HPDE6-E6E7 (cell line): ENCODE results near the gene TRMT2A.
"Not testable (repeated sequence)": the region's sequence is repeated elsewhere in the genome, so short reads cannot be mapped to it uniquely, and the experiment has no call there.

ENCODE experiments used
- DNase-seq: peaks from one replicate; pipeline ENCODE4 v3.0.0; 2011; ENCODE audit warnings: missing footprints; ENCODE audit errors: extremely low spot score

TRMT2A gene

DNA sequence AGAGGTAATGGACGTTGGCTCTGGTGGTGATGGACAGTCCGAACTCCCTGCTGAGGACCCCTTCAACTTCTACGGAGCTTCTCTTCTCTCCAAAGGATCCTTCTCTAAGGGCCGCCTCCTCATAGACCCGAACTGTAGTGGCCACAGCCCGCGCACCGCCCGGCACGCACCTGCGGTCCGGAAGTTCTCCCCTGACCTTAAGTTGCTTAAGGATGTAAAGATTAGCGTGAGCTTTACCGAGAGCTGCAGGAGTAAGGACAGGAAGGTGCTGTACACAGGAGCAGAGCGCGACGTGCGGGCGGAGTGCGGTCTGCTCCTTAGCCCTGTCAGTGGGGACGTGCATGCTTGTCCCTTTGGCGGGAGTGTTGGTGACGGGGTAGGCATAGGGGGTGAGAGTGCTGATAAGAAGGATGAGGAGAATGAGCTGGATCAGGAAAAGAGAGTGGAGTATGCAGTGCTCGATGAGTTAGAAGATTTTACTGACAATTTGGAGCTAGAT, 30.9 kb downstream of the TRMT2A start:
- no peak for DNase-seq

DNA sequence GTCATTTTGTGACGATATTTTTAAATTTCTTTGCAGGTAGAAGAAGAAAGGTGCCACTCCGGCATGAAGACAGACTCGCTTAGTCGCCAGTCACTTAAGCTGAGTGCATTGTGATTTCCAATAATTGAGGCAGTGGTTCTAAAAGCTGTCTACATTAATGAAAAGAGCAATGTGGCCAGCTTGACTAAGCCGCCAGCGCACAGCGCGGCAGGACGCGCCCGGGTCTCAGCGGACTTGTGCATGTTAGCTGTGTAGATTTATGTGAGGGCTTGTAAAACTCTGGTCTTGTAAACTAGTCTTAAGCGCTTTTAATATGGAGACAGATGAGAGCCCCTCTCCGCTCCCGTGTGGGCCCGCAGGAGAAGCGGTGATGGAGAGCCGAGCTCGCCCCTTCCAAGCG, 31.4 kb downstream of the TRMT2A start:
- DNase-seq: no peak

DNA sequence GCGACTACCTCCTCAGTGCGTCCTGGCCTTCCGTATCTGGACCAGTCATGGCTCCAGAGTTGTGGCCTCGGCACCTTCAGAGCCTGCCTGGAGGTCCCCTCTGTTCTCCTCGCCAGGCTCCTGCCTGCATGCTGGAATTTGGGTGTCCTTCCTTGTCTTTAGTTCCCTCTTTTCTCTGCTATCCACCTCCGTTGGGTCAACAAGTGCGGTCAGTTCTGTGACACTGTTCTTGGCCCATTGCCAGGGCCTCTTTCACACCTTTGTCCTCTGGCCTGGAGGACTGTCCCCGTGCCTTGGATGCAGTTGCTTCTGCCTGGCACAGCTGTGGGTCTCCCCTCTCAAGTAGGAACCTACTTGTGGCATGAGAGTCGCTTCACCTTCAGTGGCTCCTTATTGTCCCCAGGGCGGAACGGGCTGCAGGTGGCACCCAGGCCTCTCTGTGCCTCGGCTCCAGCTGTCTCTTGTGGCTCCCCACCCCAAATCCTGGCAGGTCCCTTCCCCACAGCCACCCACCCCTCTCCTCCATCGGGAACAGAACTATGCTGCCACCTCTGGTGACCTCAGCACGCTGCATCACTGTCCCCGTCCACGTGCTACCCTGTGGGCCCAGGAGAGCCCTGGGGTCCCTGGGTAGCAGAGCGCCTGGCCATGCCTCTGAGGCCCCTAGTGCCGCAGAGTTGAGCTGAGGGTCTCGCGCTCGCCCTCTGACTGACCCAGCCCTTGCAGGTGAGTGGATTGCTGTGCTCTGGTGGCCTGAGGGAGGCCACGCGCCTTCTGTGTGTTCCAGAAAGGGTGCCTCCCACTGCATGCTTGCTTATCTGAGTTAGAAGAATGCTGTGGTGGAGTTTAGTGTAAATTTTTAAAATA, 32.2 kb downstream of the TRMT2A start:
- DNase-seq: no peak

DNA sequence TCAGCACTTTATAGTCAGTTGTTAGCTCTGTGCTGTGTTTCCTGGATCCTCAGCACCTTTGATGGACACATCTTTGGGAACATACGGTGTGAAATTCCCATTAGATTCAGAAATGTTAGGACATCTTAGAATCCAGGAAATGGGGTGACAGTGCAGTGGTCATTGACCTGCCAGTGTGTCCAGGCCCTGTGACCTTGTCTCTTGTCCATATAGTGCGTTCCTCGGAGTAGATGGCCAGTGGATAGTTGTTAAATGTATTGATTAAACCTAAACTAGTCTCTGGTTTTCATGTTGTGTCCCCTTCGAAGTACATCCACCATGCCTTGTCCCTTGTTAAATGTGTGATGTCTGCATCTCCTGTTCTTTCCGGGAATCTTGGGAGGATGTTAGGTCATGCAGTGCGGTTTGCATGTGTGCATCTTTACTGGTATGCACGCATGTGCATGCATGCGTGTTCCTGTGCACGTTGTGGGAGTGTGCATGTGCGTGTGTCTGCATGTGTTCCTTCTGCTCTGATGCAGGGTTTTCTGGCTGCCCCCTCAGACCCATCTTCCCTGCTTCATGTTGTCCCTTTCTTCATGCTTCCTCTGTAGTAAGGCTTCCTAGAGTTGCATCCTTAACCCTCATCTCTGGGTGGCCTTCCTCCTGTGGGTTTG, 33.0 kb downstream of the TRMT2A start:
- DNase-seq: no peak

DNA sequence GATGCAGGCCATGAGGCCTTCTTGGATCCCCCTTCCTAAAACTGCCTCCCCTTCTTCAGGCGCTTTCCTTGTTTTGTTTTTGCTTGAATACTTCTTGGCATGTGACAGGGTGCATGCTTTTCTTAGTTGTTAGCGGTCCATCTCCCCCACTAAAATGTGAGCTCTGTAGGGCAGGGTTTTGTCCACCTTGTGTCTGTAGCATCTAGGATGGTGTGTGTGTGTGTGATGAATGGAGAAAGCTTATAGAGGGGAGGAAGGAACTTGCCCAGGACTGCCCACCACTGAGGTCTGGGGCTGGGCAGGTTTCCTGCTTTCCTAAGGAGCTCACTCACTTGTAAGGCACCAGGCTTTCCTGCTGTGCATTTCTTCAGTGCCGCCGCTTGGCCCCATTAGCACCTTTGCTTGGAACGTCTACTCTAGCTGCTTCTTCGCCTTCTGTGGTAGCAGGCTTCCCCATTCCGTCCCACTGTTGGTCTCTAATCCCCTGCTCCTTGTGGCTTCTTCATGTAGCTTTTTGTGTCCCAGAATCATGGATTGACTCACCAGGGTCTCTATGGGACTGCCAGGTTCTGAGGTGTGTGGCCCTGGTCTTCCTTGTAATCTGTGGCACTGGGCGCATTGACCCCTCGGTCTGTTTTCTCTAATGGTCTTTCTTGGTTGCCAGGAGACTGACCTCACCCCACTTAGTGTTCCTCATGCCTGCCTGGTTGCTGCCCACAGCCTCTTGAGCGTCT, 33.7 kb downstream of the TRMT2A start:
- DNase-seq: no peak

DNA sequence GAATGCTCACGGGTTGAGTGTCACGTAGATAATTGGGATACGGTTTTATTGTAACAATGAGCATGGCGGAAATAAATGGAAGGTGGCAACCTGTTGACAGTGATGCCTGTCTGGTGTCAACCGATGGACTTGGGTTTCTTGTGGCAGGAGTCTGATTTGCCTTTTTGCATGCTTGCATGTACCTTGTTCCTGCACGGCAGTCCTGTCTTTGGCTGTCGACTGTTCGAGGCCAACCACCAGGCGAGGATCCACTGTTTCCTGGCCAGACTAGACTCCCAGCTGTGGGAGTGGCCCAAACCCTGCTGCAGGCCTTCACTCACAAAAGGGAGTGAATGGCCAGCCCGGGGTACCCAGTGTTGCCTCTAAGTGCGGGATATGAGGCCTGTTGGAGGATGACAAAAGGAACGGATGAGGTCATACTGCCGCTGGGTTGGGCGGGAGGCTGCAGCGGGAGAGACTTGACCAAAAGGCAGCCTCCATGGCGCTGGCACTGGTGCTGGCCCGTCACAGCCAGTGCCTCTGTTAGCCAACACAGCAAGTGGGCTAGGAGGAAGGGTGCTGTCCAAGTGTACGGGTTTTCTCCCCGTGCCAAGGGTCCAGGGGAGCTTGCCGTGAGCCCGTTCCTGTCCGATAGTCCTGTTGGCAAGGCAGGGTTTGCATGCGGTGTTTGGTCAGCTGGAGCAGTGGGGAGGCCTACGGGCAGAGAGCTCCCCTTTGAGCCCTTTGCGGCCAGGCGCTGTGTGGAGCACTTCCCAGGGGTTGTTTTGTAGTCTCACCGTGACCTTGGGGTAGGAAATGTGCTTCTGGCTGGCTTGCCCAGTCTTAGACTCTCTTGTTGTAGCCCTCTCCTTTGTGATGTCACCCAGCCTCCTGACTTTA, 36.0 kb downstream of the TRMT2A start:
- peak; percentile 38 for DNase-seq

DNA sequence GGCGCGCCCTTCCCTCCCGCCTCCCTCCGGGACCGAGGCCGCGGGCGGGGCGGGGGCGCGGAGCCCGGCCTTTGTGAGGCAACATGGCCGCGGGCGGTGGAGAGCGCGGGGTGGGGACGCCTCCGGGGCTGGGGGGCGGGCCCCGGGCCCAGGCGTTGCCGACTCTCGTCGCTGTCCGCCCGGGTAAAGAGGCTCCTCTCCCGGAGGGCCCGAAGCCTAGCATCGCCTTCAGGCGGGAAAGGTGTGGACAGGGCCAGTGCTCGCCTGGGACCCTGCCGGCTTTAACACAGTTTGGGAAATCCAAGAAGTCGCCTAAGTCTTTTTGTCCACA, 36.6 kb downstream of the TRMT2A start:
- DNase-seq: peak; percentile 19

DNA sequence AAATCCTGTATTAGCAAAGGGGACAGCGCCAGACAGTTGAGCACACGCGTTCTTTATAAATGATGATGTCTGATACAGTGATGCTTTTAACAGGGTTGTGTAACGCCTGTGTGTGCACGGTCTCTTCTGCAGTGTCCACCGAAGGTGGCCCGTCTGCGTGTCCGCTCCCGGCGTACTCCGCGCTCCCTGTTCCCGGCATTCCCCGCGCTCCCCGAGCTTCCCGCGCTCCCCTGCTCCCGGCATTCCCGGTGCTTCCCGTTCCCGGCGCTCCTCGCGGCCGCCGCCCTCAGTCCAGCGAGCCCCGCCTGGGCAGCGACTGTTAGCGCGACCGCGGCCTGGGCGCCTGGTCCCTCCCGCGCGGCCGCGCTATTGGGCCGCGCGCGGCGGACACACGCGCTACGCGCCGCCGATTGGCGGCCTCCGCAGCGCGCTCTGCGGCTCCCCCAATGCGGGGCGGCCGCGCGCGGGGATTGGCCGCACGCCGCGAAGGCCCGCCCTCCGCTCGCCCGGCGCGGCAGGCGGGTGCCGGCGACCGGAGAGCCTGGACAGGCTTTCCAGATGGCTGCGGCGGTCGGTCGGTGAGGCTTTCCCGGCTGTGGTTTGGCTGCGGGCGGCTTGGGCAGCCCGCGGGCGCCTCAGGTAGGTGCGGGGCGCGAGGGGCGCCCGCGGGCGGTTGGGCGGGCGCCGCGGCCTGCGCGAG, 37.1 kb downstream of the TRMT2A start, which contains the start of gene DGCR8:
Gene DGCR8, plus strand, starts transcription at position 497 of the 700 bp plus-strand sequence. CDS start 5,723 bp downstream, outside the sequence.
- peak; percentile 95 for DNase-seq

DNA sequence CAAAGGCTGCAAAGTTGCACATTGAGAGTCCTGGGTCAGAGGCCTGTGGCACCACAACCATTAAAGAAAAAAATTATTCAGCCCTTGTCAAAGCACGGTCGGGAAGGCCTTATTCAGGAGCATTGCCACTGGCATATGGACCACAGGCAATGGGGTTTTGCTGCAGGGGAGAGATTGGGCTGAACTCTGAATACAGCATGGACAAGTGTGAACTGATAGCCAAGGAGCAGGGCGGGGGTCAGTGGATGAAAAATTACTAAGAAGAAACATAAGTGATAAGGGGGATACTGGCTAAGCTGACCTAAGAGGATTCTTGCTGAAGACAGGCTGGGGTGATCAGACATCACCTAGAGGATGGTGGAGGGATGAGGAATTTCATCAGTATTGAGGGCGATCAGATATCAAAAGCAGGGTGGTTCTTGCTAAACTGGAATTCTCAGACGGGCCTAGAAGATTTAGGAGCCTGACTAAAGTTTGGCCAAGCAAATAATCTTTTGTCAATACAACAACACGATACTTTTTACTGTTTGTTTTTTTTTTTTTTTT, 40.3 kb downstream of the TRMT2A start:
- DNase-seq: no peak

DNA sequence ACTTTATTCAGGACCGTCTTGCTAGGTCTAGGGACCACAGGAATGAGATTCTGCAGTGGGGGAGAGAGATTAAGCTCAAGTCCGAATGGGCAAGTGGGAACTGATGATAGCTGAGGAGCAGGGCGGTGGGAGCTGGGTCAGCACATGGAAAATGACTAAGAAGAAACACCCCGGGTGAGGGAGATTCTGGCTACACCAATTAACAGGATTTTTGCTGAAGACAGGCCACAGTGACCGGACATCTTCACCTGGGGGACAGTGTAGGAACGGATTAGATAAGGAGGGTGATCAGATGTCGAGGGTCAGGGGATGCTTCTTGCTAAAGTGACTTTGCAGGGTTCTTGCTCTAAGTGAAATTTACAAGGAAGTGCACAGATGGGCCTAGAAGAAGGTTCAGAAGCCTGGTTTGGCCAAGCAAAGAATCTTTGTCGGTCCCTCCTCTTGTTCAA, 45.5 kb downstream of the TRMT2A start:
- DNase-seq: no peak

DNA sequence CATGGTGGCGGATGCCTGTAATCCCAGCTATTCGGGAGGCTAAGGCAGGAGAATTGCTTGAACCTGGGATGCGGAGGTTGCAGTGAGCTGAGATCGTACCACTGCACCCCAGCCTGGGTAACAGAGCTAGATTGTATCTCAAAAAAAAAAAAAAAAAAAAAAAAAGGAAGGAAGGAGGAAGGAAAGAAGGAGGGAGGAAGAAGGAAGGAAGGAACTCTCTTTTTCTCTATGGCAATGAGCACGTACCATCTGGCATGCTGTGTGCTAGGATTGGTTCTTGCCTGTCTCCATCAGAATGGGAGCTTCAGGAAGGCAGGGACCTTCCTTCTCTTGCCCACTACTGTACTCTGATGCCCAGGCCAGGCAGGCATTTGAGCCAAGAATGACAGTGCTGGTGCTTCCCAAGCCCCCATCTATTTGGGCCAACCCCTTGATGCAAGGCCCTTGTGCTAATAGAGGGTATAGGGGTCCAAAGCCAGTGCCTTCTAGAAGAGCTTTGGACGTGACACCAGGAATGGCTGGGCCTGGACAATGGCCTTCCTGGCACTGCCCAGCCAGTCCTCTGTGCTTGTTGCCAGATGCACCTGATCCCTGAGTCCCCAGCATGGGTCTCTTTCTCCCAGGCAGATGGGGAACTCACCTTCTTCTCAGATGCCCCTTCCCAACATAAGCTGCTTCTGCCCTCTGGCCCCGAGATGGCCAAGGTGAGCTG, 47.5 kb downstream of the TRMT2A start:
- DNase-seq: no peak

DNA sequence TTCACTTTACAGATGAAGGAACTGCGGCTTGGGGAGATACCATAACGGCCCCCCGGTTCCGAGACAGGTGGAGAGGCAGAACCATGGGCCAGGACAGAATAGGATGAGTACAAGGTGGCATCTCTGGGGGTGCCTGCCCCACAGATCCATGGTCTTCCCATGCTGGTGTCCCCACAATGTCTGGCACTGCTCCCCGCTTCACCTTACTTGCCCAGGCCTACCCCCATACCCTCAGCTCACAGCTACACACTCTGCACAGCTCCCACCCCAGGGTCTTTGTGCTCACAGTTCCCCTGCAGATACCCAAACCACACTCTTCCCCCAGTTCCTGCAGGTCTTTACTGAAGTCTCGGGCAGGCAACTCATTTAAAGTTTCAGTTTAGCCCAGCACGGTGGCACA, 48.4 kb downstream of the TRMT2A start:
- DNase-seq: no peak

DNA sequence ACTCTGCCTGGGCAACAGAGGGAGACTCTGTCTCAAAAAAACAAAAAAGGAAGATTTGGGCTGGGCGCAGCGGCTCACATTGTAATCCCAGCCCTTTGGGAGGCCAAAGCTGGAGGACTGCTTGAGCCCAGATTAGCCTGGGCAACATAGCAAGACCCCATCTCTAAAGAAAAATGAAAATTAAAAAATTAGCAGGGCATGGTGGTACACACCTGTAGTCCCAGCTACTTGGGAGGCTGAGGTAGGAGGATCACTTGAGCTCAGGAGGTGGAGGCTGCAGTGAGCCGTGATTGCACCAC, 49.7 kb downstream of the TRMT2A start:
- DNase-seq: not testable (repeated sequence)

DNA sequence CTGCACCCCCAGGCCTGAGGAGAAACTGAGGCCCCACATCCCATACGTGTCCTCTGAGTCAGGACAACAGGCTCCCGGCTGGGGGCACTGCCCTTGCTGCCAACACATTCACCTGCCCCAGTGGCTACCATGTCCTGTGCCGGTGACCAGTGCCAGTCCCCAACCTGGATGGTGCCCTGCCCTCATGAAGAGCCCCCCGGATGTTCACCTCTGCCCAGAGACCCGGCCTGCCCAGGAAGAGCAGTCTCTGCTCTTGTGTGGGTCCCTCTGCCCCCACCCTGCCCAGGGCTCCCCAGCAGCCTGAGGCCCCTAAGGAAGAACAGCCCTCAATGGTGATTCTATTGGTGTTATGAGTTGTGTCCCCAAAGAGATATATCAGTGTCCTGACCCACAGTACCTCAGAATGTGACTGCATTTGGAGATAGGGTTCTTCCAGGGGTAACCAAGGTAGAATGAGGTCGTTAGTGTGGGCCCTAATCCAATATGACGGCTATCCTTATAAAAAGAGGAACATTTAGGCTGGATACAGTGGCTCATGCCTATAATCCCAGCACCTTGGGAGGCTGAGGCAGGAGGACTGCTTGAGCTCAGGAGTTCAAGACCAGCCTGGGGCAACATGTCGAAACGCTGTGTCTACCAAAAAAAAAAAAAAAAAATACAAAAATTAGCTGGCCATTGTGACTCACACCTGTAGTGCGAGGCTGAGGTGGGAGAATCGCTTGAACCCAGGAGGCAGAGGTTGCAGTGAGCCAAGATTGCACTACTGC, 50.2 kb downstream of the TRMT2A start:
- DNase-seq: no peak

DNA sequence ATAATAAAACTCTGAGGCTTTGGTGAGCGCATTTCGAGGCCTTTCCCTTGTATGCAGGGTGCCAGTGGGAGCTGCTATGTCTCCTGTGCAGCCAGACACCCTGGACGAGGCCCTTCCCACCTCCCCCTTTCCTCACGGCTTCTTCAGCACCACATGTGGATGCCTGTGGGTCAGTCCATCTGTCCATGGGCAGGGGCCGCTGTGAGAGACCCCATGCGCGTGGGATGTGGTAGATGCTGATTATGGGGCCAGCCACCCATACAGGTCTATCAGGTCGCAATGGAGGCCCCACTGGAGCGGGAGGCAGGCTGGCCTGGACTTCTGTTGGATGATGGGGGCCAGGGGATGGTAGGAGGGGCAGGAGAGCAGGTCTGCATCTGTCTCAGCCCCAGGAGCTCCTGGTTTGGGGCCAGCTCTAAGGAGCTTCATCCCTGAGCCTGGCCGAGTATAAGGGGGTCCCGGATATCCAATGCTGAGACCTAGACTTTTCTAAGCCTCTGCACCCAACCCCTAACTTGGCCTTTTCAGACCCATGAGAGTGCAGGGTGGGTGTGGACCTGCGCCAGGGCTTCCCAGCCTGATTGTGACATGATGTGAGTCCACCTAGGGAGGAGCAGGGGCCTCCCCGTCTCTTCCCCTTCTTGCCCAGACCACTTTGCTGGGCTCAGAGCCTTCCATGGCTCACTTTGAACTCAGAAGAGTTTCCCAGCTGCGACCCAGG, 51.0 kb downstream of the TRMT2A start:
- DNase-seq: no peak

DNA sequence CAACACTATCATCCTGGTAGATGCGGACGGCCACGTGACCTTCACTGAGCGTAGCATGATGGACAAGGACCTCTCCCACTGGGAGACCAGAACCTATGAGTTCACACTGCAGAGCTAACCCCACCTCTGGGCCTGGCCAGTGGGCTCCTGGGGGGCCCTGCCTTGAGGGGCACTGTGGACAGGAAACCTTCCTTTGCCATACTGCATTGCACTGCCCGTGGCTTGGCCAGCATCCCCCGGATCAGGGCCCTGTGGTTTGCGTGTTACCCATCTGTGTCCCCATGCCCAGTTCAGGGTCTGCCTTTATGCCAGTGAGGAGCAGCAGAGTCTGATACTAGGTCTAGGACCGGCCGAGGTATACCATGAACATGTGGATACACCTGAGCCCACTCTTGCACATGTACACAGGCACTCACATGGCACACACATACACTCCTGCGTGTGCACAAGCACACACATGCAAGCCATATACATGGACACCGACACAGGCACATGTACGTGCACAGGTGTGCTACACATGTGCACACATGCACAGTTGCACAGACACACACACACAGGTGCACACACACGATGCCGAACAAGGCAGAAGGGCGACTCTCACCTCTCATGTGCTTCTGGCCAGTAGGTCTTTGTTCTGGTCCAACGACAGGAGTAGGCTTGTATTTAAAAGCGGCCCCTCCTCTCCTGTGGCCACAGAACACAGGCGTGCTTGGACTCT, 52.3 kb downstream of the TRMT2A start:
- DNase-seq: no peak

DNA sequence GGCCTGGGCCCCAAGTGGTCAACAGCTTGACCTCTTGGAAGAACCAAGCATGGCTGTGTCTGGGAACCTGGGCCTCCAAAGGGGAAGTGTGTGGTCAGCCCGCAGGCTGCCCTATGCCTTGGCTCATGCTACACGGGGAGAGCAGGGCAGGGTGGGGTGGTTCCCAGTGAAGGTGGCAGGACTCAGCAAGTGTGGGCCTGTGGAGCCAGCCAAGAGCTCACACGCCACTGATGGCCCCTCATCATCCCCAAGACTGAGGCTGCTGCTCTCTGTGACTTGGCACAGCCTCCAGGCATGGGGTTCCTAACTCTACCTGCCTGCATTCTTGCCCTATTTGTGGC, 52.9 kb downstream of the TRMT2A start:
- DNase-seq: no peak
